Epithelial cell of umbilical artery (primary cell): ENCODE results near the gene CDC23. TPM values are rescaled to one million over a fixed set of nuclear protein-coding genes. Genes with fewer than 3 reads are reported as not detected.

Source experiments
- total RNA-seq: library from RNA; depleted of rRNA; stranded (reverse); fragments of >200 nt; gene quantifications from 2 replicates; pipeline ENCODE4 v1.2.3, GENCODE V29; 2014

Gene CDC23, protein sequence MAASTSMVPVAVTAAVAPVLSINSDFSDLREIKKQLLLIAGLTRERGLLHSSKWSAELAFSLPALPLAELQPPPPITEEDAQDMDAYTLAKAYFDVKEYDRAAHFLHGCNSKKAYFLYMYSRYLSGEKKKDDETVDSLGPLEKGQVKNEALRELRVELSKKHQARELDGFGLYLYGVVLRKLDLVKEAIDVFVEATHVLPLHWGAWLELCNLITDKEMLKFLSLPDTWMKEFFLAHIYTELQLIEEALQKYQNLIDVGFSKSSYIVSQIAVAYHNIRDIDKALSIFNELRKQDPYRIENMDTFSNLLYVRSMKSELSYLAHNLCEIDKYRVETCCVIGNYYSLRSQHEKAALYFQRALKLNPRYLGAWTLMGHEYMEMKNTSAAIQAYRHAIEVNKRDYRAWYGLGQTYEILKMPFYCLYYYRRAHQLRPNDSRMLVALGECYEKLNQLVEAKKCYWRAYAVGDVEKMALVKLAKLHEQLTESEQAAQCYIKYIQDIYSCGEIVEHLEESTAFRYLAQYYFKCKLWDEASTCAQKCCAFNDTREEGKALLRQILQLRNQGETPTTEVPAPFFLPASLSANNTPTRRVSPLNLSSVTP
- total RNA-seq = 31.5 and 40.1 TPM in 2 replicates

DNA sequence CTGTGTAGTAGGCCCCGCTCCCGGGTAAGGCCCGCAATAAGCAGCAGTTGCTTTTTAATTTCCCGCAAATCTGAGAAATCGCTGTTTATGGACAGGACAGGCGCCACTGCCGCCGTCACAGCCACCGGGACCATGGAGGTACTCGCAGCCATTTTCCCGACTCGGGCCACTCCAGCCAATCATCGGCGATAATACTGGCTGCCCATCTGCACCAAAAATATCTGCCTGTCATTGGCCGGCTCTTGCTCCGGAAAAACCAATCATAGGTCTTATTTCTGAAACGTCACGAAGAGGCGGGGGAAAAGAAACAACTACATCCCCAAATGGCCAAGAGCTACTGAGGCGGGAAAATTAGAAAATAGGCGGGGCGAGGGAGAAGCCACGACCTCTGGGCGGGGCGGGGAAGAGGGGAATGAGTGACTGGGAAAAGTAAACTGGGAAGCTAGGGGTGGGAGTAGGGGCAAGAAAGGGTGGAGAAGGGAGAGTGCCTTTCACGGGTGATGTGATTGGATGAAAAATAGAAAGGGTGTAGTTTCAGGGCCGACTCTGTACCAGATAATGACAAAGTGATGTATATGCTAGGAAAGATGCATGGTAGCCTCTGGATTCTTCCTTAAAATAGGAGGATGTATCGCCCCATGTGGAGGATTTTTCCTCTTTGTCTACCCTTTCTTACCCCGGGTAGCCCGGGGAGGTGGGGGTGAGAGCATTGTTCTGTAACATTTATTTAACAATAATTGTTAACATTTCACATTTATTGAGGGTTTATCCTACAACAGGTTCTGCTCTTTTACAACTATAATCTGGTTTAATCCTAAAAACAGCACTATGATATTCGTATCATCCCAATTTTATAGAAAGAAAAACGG lies at the start of gene CDC23:
CDC23 (minus strand) TSS at position 163 of the 869 bp plus-strand sequence; CDS start at position 152, 11 bp downstream.

DNA sequence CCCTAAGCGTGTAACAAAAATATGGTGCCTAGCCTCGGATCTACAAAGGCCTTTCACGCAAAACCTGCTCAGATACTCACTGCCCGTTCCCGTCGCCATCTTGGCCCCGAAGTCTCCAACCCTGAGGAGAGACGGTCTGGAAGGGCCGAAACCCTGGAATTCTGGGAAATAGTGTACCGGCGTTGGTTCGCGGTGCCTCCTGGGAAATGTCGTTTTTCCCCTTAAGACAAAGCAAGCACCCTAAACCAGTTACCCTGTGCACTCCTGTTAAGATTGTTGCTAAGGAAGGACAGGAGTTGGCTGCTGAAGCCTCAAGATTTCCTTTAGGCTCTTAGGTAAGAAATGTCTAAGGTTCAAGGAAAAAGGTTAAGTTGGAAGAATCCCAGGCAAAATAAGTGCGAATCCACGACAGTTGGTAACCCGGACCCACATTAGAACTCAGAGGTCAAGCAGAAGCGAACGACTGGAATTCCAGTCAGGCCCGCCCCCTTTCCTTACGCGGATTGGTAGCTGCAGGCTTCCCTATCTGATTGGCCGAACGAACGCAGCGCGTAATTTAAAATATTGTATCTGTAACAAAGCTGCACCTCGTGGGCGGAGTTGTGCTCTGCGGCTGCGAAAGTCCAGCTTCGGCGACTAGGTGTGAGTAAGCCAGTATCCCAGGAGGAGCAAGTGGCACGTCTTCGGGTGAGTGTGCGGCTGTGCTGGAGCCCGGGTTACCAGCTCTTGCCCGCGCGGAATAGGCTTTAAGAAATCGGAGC lies 34.4 kb downstream of the CDC23 start, which contains the start of the genes BRD8 and KIF20A:
BRD8 (minus strand) TSS at position 115 of the 761 bp plus-strand sequence; CDS start at position 99, 16 bp downstream.
KIF20A (plus strand) TSS at position 597 of the 761 bp plus-strand sequence. CDS start 569 bp downstream, outside the sequence.

DNA sequence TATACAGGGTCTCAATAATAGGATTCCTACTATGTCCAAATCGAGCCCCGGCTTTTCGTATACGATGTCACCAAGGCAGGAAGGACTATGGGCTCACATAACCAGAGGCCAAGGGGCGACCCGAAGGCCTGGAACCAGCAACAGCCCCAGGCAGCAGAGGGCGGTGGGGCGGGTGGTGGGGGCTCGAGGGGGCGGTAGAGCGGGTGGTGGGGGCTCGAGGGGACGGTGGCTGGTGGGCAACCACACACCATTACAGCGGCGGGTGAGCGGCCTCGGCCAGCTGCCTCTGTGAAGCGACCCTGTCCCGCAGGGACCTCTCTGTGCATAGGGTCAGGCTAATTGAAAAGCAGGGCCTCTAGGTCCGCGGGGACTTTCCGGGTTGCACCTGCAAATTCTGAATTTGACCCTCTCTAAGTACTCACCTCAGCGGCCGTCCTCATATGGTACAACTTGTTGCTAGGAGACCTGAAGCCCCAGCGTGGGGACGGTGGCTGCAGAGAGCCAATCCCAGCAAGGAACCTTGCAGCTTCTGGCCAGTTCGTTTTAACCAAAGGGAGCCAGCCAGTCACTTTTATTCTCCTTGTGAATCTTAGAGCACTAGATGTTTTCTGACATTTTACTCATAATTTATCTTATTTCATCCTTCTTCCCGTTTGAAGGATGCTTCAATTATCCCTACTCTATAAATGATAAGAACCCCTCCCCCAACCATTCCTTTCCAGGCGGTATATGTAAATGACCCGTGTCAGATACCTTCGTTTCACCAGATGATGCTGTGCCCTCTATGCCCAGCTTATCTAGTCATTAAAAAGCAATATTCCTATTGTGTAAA lies 74.0 kb downstream of the CDC23 start, which contains the start of gene NME5:
NME5 (minus strand) TSS at position 480 of the 832 bp plus-strand sequence. CDS start 648 bp downstream, outside the sequence.

Other genes with a start within 250 kb of the CDC23 start
- gene FAM13B, start 180.2 kb downstream of the CDC23 start, total RNA-seq = 12.7 and 20.4 TPM in 2 replicates
- not detected in 2 replicates for gene WNT8A, start 129.3 kb downstream of the CDC23 start, total RNA-seq
- gene NME5, start 73.9 kb downstream of the CDC23 start, total RNA-seq = 0.65 and 1.1 TPM in 2 replicates
- gene BRD8, start 34.7 kb downstream of the CDC23 start, total RNA-seq = 19.2 and 43.6 TPM in 2 replicates
- 52.6 and 77.2 TPM in 2 replicates for gene KIF20A, start 34.2 kb downstream of the CDC23 start, total RNA-seq
- gene GFRA3, start 61.3 kb upstream of the CDC23 start, total RNA-seq = not detected in 2 replicates
- 9.0 and 9.4 TPM in 2 replicates for gene CDC25C, start 118.5 kb upstream of the CDC23 start, total RNA-seq
- gene FAM53C, start 124.9 kb upstream of the CDC23 start, total RNA-seq = 28.6 and 31.5 TPM in 2 replicates
- 37.4 and 43.6 TPM in 2 replicates for gene KDM3B, start 139.4 kb upstream of the CDC23 start, total RNA-seq
- 1.4 and 3.2 TPM in 2 replicates for gene REEP2, start 225.7 kb upstream of the CDC23 start, total RNA-seq